IMR-90 (cell line): ENCODE results near the gene PLCG1. TPM values are rescaled to one million over a fixed set of nuclear protein-coding genes. Genes with fewer than 3 reads are reported as not detected.

ENCODE experiments used
- ATAC-seq: fragments of 200-7000 bp; cut with Tn5 transposase; 2 replicates; pipeline ENCODE4 v1.9.1; 2020; ENCODE audit warnings: low read depth, mild to moderate bottlenecking, moderate library complexity
- BruUV-seq: library from RNA; stranded (reverse); fragments of 400-500 nt; replicated peaks from 2 replicates; lab custom pipeline; 2021; lab: Mats Ljungman, UMichigan
- CTCF ChIA-PET: fragments of 300-600 bp; formaldehyde crosslinking; extraction: SDS; loops from one replicate; lab custom pipeline; 2021; ENCODE audit warnings: antibody characterized with exemption; lab: Yijun Ruan, JAX
- POLR2A ChIA-PET: fragments of 300-600 bp; sonication (Branson Sonifier 250); formaldehyde crosslinking; loops from one replicate; lab custom pipeline; 2022; ENCODE audit warnings: antibody characterized with exemption; ENCODE audit not compliant: unreplicated experiment; lab: Charles Lee
- DNase-seq: peaks from one replicate; pipeline ENCODE4 v3.0.0; 2013
- H2AFZ ChIP-seq: replicated peaks from 2 replicates; pipeline ENCODE3; 2013; ENCODE audit warnings: low read length, mild to moderate bottlenecking; ENCODE audit not compliant: poor library complexity
- H2AK5ac ChIP-seq: 2 replicates; pipeline ENCODE4 v1.6.1; 2013; ENCODE audit warnings: low read depth, low read length, inconsistent platforms
- H2AK9ac ChIP-seq: replicated peaks from 2 replicates; pipeline ENCODE3; 2013; ENCODE audit warnings: mild to moderate bottlenecking, low read depth, low read length, moderate library complexity; ENCODE audit not compliant: poor library complexity
- H2BK120ac ChIP-seq: 2 replicates; pipeline ENCODE4 v1.6.1; 2013; ENCODE audit warnings: low read depth, low read length, inconsistent platforms
- H2BK15ac ChIP-seq: 3 replicates; pipeline ENCODE4 v1.6.1; 2013; ENCODE audit warnings: low read depth, low read length, inconsistent platforms
- H2BK20ac ChIP-seq: 2 replicates; pipeline ENCODE4 v1.6.1; 2013; ENCODE audit warnings: low read depth, mild to moderate bottlenecking, inconsistent platforms, low read length, moderate library complexity
- H2BK5ac ChIP-seq: 2 replicates; pipeline ENCODE4 v1.6.1; 2013; ENCODE audit warnings: mild to moderate bottlenecking, low read depth, low read length, inconsistent platforms; ENCODE audit not compliant: poor library complexity, severe bottlenecking
- H3K14ac ChIP-seq: replicated peaks from 2 replicates; pipeline ENCODE4 v1.6.1; 2013; ENCODE audit warnings: low read depth, low read length, inconsistent platforms
- H3K18ac ChIP-seq: 2 replicates; pipeline ENCODE4 v1.6.1; 2013; ENCODE audit warnings: low read depth, low read length, control low read depth
- H3K23ac ChIP-seq: 2 replicates; pipeline ENCODE4 v1.6.1; 2013; ENCODE audit warnings: low read depth, low read length, inconsistent platforms
- H3K27ac ChIP-seq: 2 replicates; pipeline ENCODE4 v1.5.1; 2013; ENCODE audit warnings: mild to moderate bottlenecking, control low read depth, low read length; ENCODE audit not compliant: insufficient read depth
- H3K27me3 ChIP-seq: 2 replicates; pipeline ENCODE4 v1.6.1; 2013; ENCODE audit warnings: low read length; ENCODE audit not compliant: control insufficient read depth, insufficient read depth
- H3K36me3 ChIP-seq: 2 replicates; pipeline ENCODE4 v1.6.1; 2013; ENCODE audit warnings: low read length, mixed read lengths; ENCODE audit not compliant: control insufficient read depth, insufficient read depth
- H3K4ac ChIP-seq: 2 replicates; pipeline ENCODE4 v1.6.1; 2013; ENCODE audit warnings: low read depth, low read length, inconsistent platforms
- H3K4me1 ChIP-seq: 2 replicates; pipeline ENCODE4 v1.6.1; 2013; ENCODE audit warnings: low read length, mixed read lengths; ENCODE audit not compliant: control insufficient read depth, insufficient read depth
- H3K4me2 ChIP-seq: 2 replicates; pipeline ENCODE4 v1.6.1; 2013; ENCODE audit warnings: low read depth, mild to moderate bottlenecking, control low read depth, low read length, moderate library complexity
- H3K4me3 ChIP-seq: 2 replicates; pipeline ENCODE4 v1.5.1; 2013; ENCODE audit warnings: low read depth, mild to moderate bottlenecking, control low read depth, low read length, moderate library complexity; ENCODE audit not compliant: insufficient read depth
- H3K56ac ChIP-seq: 2 replicates; pipeline ENCODE4 v1.6.1; 2013; ENCODE audit warnings: low read length, inconsistent platforms; ENCODE audit not compliant: insufficient read depth; ENCODE audit errors: extremely low read depth
- H3K79me1 ChIP-seq, 2 experiments: 2 replicates each; pipeline ENCODE4 v1.6.1; 2013; ENCODE audit warnings: low read length in 2 of 2, inconsistent platforms in 1 of 2, low read depth in 1 of 2
- H3K9ac ChIP-seq: 2 replicates; pipeline ENCODE4 v1.6.1; 2013; ENCODE audit warnings: low read depth, low read length, control low read depth
- H3K9me1 ChIP-seq: 2 replicates; pipeline ENCODE4 v1.6.1; 2013; ENCODE audit warnings: low read length, inconsistent platforms; ENCODE audit not compliant: insufficient read depth
- H3K9me3 ChIP-seq: 2 replicates; pipeline ENCODE4 v1.6.1; 2013; ENCODE audit warnings: low read length; ENCODE audit not compliant: control insufficient read depth, insufficient read depth
- H4K20me1 ChIP-seq: 2 replicates; pipeline ENCODE4 v1.6.1; 2013; ENCODE audit warnings: low read length, inconsistent platforms; ENCODE audit not compliant: insufficient read depth
- H4K5ac ChIP-seq: 2 replicates; pipeline ENCODE4 v1.6.1; 2013; ENCODE audit warnings: mild to moderate bottlenecking, low read depth, low read length, control low read depth
- H4K8ac ChIP-seq, 2 experiments: 2 replicates each; pipeline ENCODE4 v1.6.1; 2013; ENCODE audit warnings: low read depth in 2 of 2, low read length in 2 of 2, control low read depth in 1 of 2, inconsistent platforms in 1 of 2
- H4K91ac ChIP-seq: 2 replicates; pipeline ENCODE4 v1.6.1; 2013; ENCODE audit warnings: low read depth, low read length, inconsistent platforms; ENCODE audit not compliant: insufficient read depth
- BHLHE40 ChIP-seq: fragments of 150-350 bp; IDR thresholded peaks from 2 replicates; pipeline ENCODE4 v1.6.1; 2016; ENCODE audit warnings: mild to moderate bottlenecking, low read depth, low read length
- CEBPB ChIP-seq: IDR thresholded peaks from 2 replicates; pipeline ENCODE4 v1.6.1; 2012; ENCODE audit warnings: low read depth, low read length, improper control_type of control experiment
- CHD1 ChIP-seq: IDR thresholded peaks from 2 replicates; pipeline ENCODE4 v1.6.1; 2012; ENCODE audit warnings: low read depth, low read length, improper control_type of control experiment
- CTCF ChIP-seq: conservative IDR thresholded peaks from 2 replicates; pipeline ENCODE4 v1.5.1; 2012; ENCODE audit warnings: mild to moderate bottlenecking, low read depth, low read length, improper control_type of control experiment
- ELK1 ChIP-seq: fragments of 150-350 bp; IDR thresholded peaks from 2 replicates; pipeline ENCODE4 v1.6.1; 2016; ENCODE audit warnings: low read depth, mild to moderate bottlenecking, low read length, moderate library complexity, borderline replicate concordance
- FOS ChIP-seq: fragments of 150-350 bp; IDR thresholded peaks from 2 replicates; pipeline ENCODE4 v1.6.1; 2016; ENCODE audit warnings: low read depth, low read length
- MAFK ChIP-seq: IDR thresholded peaks from 2 replicates; pipeline ENCODE4 v1.6.1; 2012; ENCODE audit warnings: low read depth, low read length, improper control_type of control experiment
- MAZ ChIP-seq: IDR thresholded peaks from 2 replicates; pipeline ENCODE4 v1.6.1; 2012; ENCODE audit warnings: low read depth, mild to moderate bottlenecking, low read length, improper control_type of control experiment, moderate library complexity, borderline replicate concordance
- MXI1 ChIP-seq: IDR thresholded peaks from 2 replicates; pipeline ENCODE4 v1.6.1; 2012; ENCODE audit warnings: low read depth, mild to moderate bottlenecking, low read length, moderate library complexity, borderline replicate concordance
- NFE2L2 ChIP-seq: fragments of 150-350 bp; IDR thresholded peaks from 2 replicates; pipeline ENCODE4 v1.6.1; 2016; ENCODE audit warnings: low read depth, mild to moderate bottlenecking, low read length
- POLR2A ChIP-seq: IDR thresholded peaks from 2 replicates; pipeline ENCODE4 v1.6.1; 2012; ENCODE audit warnings: mild to moderate bottlenecking, low read depth, low read length
- RAD21 ChIP-seq: IDR thresholded peaks from 2 replicates; pipeline ENCODE4 v1.6.1; 2012; ENCODE audit warnings: low read length, improper control_type of control experiment
- RCOR1 ChIP-seq: IDR thresholded peaks from 2 replicates; pipeline ENCODE4 v1.6.1; 2012; ENCODE audit warnings: mild to moderate bottlenecking, low read length, improper control_type of control experiment; ENCODE audit not compliant: insufficient replicate concordance
- RFX5 ChIP-seq: IDR thresholded peaks from 2 replicates; pipeline ENCODE4 v1.8.0; 2012; ENCODE audit warnings: low read depth, mild to moderate bottlenecking, low read length, moderate library complexity
- SMC3 ChIP-seq: fragments of 150-350 bp; IDR thresholded peaks from 2 replicates; pipeline ENCODE4 v1.6.1; 2016; ENCODE audit warnings: low read depth, mild to moderate bottlenecking, antibody characterized with exemption, low read length, moderate library complexity
- USF2 ChIP-seq: fragments of 150-350 bp; IDR thresholded peaks from 2 replicates; pipeline ENCODE4 v1.6.1; 2017; ENCODE audit warnings: mild to moderate bottlenecking, antibody characterized with exemption, low read length, low read depth
- WGBS, 2 experiments: methylation state at CpG; one replicate each; pipeline versions ENCODE4 v1.1.5 to v1.1.7; 2013; ENCODE audit warnings: missing lambda C conversion rate in 2 of 2; ENCODE audit not compliant: insufficient read length in 1 of 2; ENCODE audit errors: extremely low coverage in 2 of 2; 5-methylcytosine and 5-hydroxymethylcytosine counted together
- dilution Hi-C: fragments of 300-500 bp; cut with HindIII; formaldehyde crosslinking; loops from one replicate; pipeline ENCODE4 v1.14.3; 2018; ENCODE audit warnings: low sequenced_read_pairs; ENCODE audit not compliant: unreplicated experiment
- in situ Hi-C: fragments of 300-500 bp; cut with MboI; formaldehyde crosslinking; loops from 3 replicates; pipeline ENCODE4 v1.14.3; 2019; ENCODE audit warnings: low sequenced_read_pairs, inconsistent platforms, mixed read lengths
- intact Hi-C: fragments of 100-400 bp; cut with micrococcal nuclease; formaldehyde crosslinking; loops from 2 replicates; pipeline ENCODE4 v1.10.0; 2022
- polyA plus RNA-seq, 3 experiments: library from polyadenylated mRNA; depleted of rRNA; stranded (reverse); fragments of >200 nt; gene quantifications; 2 replicates each; pipeline ENCODE4 v1.2.3, GENCODE V29; 2012; ENCODE audit warnings: low replicate concordance in 1 of 3
- total RNA-seq: library from RNA; depleted of rRNA; stranded (reverse); fragments of >200 nt; gene quantifications from 2 replicates; pipeline ENCODE4 v1.2.3, GENCODE V29; 2012

The PLCG1 gene
- total and polyA plus RNA-seq, 2 of the 4 experiments (the other 2 are of a cell fraction), result 59.1 to 69.1 TPM

- CTCF ChIA-PET, result no interaction called here
Measured at GRCh38 chr20:41214666-41215065, 77.3 kb downstream of the PLCG1 start.

More at GRCh38 chr20:41214666-41215065, 77.3 kb downstream of the PLCG1 start:
- no peaks in the 10 kb centered on the region for H3K27me3 ChIP-seq
- peaks cover 13% of the 10 kb centered on the region; the same call in 1 of the 2 replicates for H4K20me1 ChIP-seq
- in situ Hi-C loops, result no loop called here
- no peak overlapping the region for H3K4me3 ChIP-seq
- no peak overlapping the region for H3K9ac ChIP-seq
- H4K91ac ChIP-seq, result no peak overlapping the region
- H2AK5ac ChIP-seq, result no peak overlapping the region
- H2BK120ac ChIP-seq, result no peak overlapping the region
- H2BK5ac ChIP-seq, result no peak overlapping the region
- no peaks in the 10 kb centered on the region; the same call in 1 of the 2 replicates for H3K9me1 ChIP-seq
- H2BK20ac ChIP-seq, result no peak overlapping the region
- DNase-seq, result no peak
- POLR2A ChIA-PET, result no interaction called here
- no peak overlapping the region for H4K5ac ChIP-seq
- no CpG with 5 or more reads among the region's 3 CpGs for WGBS, 2 experiments
- no peak overlapping the region for H2AFZ ChIP-seq
- no peak for TF ChIP-seq MAZ
- no peak for TF ChIP-seq MXI1
- TF ChIP-seq MAFK, result no peak
- no peak for TF ChIP-seq NFE2L2
- TF ChIP-seq BHLHE40, result no peak
- no peak for TF ChIP-seq RAD21
- TF ChIP-seq SMC3, result no peak
- no peak for TF ChIP-seq FOS
- no peak for TF ChIP-seq POLR2A
- no peak for TF ChIP-seq RFX5
- TF ChIP-seq ELK1, result no peak
- TF ChIP-seq CTCF, result no peak
- TF ChIP-seq RCOR1, result no peak
- TF ChIP-seq CEBPB, result no peak
- no peak for TF ChIP-seq USF2
- TF ChIP-seq CHD1, result no peak
- no peak overlapping the region for H4K8ac ChIP-seq
- no peak overlapping the region for H3K56ac ChIP-seq
- dilution Hi-C loops, result no loop called here
- H3K23ac ChIP-seq, result no peak overlapping the region
- no TSS peak for BruUV-seq
- no peak overlapping the region for H2AK9ac ChIP-seq
- H3K18ac ChIP-seq, result no peak overlapping the region
- no peaks in the 10 kb centered on the region for H3K9me3 ChIP-seq
- H3K27ac ChIP-seq, result no peak overlapping the region
- intact Hi-C loops, result no loop called here
- no peak overlapping the region for H2BK15ac ChIP-seq
- ATAC-seq, result no peak
- no peak overlapping the region for H3K4me2 ChIP-seq
- H3K14ac ChIP-seq, result no peak overlapping the region
- no peaks in the 10 kb centered on the region for H3K36me3 ChIP-seq
- H3K79me1 ChIP-seq, result peaks cover 9 to 50% of the 10 kb centered on the region in 2 experiments; a peak in 3 of 4 replicates
- H3K4me1 ChIP-seq, result peaks cover 5% of the 10 kb centered on the region
- no peak overlapping the region for H3K4ac ChIP-seq
